OCI-LY3 (cell line): Measurements from ENCODE around the gene PGS1.

ENCODE experiments used
- EZH2phosphoT487 ChIP-seq: fragments of 200-600 bp; shearing (Covaris generic); IDR thresholded peaks from 2 replicates; pipeline ENCODE4 v1.6.1; 2018; ENCODE audit warnings: antibody characterized with exemption, mixed run types, low read depth
- TF ChIP-seq, protein P1 (sequence below): fragments of 200-600, 300-600 bp; sonication (generic); IDR thresholded peaks from 2 replicates; pipeline ENCODE4 v1.5.1; 2014; ENCODE audit warnings: antibody characterized with exemption, low read length, low read depth

DNA sequence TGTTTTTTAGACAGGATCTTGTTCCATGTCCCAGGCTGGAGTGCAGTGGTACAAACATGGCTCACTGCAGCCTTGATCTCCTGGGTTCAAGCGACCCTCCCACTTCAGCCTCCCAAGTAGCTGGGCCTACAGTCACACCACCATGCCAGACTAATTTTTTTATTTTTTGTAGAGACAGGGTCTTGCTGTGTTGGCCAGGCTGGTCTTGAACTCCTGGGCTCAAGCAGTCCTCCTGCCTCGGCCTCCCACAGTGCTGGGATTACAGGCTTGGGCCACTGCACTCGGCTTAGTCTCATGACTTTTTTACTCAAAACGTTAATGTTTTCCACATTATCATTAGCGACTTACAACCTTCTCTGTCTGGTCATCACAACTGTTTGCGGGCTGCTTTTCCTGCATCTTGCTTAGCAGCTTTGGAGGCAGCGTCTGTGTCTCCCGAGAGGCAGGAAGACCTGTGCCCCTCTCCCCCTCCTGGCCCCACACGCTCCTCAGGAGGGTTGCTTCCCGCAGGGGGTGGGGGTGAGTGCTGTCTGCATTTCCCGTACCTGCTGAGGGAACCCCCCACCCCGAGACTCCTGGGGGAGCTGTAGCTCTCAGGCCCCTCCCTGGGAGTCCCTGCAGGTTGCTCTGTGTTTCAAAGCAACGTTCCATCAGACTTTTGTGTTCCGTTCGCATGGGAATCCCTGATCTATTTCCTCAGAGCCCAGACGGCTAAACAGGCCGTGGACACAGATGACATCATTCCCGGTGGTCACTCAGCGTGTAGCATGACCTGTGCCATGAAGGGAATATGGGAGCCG, 52.6 kb downstream of the PGS1 start:
- TF ChIP-seq, protein P1, sequence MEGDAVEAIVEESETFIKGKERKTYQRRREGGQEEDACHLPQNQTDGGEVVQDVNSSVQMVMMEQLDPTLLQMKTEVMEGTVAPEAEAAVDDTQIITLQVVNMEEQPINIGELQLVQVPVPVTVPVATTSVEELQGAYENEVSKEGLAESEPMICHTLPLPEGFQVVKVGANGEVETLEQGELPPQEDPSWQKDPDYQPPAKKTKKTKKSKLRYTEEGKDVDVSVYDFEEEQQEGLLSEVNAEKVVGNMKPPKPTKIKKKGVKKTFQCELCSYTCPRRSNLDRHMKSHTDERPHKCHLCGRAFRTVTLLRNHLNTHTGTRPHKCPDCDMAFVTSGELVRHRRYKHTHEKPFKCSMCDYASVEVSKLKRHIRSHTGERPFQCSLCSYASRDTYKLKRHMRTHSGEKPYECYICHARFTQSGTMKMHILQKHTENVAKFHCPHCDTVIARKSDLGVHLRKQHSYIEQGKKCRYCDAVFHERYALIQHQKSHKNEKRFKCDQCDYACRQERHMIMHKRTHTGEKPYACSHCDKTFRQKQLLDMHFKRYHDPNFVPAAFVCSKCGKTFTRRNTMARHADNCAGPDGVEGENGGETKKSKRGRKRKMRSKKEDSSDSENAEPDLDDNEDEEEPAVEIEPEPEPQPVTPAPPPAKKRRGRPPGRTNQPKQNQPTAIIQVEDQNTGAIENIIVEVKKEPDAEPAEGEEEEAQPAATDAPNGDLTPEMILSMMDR, result no peak
- no peak for TF ChIP-seq EZH2phosphoT487
